ENCODE results near the gene ZNF24. TPM values are rescaled to one million over a fixed set of nuclear protein-coding genes. Genes with fewer than 3 reads are reported as not detected.

The ZNF24 gene
- total RNA-seq, 1 donor from 2014 or later, result 54.7 TPM

DNA sequence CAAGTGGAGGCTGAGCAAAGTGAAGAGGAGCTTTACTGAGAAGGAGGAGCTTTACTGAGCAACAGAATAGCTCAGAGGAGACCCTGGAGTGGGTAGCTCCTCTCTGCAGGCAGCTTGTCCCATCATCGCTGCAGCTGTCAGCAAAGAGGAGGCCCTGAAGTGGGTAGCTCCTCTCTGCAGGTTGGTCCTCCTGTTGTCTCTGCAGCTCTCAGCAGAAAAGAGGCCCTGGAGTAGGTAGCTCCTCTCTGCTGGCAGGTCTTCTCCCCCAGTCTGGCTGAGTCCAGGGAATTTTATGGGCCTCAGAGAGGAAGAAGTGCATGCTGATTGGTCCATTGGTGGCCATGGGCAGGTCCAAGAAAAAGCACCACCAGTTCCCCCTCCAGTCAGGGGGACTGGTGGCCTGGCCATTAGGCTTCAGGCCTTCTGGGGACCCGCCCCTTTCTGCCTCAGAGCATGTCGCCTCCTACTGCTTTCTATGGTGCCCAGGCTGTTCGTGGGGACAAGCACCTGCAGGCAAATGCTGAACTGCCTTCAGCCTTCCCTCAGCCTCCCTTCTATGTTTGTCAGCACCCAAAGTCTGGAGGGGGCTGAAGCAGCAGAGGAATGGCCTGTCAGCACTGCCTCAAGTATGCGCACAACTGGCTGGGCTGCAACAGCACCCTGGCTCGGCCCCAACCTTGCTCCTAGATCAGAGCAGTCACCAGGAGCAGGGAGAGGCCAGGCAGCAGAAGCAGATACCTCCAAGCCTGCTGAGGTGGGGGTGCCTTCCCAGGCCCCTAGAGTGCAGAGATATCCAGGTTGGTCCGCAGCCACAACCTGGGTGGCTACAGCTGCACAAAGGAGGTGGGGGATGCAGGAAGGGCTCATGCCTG is 60.1 kb downstream of the ZNF24 start:
- intact Hi-C loops (cut with DNase I), result no loop called here
- Histone ChIP-seq H3K9me3 (no peaks in the 10 kb centered on the region), H3K27ac (no peak overlapping the region), H3K4me1 (no peaks in the 10 kb centered on the region), H3K27me3 (no peaks in the 10 kb centered on the region), H3K36me3 (no peaks in the 10 kb centered on the region), H3K4me3 (no peak overlapping the region)
- TF ChIP-seq, protein P1, sequence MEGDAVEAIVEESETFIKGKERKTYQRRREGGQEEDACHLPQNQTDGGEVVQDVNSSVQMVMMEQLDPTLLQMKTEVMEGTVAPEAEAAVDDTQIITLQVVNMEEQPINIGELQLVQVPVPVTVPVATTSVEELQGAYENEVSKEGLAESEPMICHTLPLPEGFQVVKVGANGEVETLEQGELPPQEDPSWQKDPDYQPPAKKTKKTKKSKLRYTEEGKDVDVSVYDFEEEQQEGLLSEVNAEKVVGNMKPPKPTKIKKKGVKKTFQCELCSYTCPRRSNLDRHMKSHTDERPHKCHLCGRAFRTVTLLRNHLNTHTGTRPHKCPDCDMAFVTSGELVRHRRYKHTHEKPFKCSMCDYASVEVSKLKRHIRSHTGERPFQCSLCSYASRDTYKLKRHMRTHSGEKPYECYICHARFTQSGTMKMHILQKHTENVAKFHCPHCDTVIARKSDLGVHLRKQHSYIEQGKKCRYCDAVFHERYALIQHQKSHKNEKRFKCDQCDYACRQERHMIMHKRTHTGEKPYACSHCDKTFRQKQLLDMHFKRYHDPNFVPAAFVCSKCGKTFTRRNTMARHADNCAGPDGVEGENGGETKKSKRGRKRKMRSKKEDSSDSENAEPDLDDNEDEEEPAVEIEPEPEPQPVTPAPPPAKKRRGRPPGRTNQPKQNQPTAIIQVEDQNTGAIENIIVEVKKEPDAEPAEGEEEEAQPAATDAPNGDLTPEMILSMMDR (IDR thresholded peaks at IDR 0.05), result no peak
- DNase-seq (no peak), ATAC-seq (no peak)

DNA sequence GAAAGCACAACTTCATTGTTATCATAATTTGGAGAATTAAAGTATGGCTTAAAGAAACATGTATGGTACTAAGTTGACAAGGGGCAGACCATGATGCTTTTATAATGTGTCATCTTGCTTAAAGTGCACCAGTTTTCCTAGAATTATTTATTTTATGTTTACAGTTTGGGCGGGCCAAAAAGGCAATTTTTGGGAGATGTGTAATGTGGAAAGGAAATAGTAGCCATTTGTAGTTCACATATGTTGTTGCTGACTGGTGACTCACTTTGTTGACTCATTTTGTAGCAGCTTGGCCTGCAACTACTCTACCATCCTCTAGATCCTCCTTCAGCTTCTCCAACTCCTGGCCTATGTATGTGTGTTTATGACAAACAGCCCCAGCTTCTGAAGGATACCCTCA is 61.9 kb downstream of the ZNF24 start:
- DNase-seq (no peak), ATAC-seq (no peak)
- Histone ChIP-seq H3K27me3 (no peaks in the 10 kb centered on the region), H3K27ac (no peak overlapping the region), H3K9me3 (no peaks in the 10 kb centered on the region), H3K4me1 (no peaks in the 10 kb centered on the region), H3K36me3 (no peaks in the 10 kb centered on the region), H3K4me3 (no peak overlapping the region)
- intact Hi-C loops (cut with DNase I), result no loop called here
- TF ChIP-seq, protein P1 (IDR thresholded peaks at IDR 0.05), result no peak

Other genes starting within 250 kb of the ZNF24 start
- 29.2 TPM for gene ZNF397, start 103.4 kb downstream of the ZNF24 start, total RNA-seq
- 18.9 TPM for gene ZSCAN30, start 54.2 kb downstream of the ZNF24 start, total RNA-seq
- gene ZNF396, start 32.9 kb upstream of the ZNF24 start, total RNA-seq, result 3.1 TPM
- gene INO80C, start 153.5 kb upstream of the ZNF24 start, total RNA-seq, result 34.6 TPM
- gene GALNT1, start 237.3 kb upstream of the ZNF24 start, total RNA-seq, result 74.5 TPM